ENCODE measurements around the gene PHF20.

Gene PHF20

GRCh38 chr20:35830264-35830663, 58.4 kb downstream of the PHF20 start:
- Histone ChIP-seq H3K27me3 (ENCODE audit: insufficient read depth, low read depth, severe bottlenecking) (no peaks in the 10 kb centered on the region), H3K36me3 (peaks cover 23% of the 10 kb centered on the region), H3K27ac (no peak overlapping the region), H3K9me3 (ENCODE audit: severe bottlenecking) (peaks cover 7% of the 10 kb centered on the region), H3K4me3 (ENCODE audit: low read depth, low read length) (no peak overlapping the region)
- DNase-seq, result no peak
- TF ChIP-seq, protein P1, sequence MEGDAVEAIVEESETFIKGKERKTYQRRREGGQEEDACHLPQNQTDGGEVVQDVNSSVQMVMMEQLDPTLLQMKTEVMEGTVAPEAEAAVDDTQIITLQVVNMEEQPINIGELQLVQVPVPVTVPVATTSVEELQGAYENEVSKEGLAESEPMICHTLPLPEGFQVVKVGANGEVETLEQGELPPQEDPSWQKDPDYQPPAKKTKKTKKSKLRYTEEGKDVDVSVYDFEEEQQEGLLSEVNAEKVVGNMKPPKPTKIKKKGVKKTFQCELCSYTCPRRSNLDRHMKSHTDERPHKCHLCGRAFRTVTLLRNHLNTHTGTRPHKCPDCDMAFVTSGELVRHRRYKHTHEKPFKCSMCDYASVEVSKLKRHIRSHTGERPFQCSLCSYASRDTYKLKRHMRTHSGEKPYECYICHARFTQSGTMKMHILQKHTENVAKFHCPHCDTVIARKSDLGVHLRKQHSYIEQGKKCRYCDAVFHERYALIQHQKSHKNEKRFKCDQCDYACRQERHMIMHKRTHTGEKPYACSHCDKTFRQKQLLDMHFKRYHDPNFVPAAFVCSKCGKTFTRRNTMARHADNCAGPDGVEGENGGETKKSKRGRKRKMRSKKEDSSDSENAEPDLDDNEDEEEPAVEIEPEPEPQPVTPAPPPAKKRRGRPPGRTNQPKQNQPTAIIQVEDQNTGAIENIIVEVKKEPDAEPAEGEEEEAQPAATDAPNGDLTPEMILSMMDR (IDR thresholded peaks at IDR 0.05; ENCODE audit: low read depth, low read length), result no peak

DNA sequence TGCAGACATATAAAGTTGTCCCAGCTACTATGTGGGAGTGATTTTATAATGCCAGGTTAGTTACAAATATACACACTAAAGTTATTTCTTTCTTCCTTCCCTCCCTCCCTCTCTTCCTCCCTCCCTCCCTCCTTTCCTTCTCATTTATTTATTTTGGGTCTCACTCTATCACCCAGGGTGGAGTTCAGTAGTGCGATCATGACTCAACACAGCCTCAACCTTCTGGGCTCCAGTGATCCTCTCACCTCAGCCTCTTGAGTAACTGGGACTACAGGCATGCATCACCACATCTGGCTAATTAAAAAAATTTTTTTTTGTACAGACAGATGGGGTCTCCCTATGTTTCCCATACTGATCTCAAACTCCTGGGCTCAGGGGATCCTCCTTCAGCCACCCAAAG, 59.2 kb downstream of the PHF20 start:
- Histone ChIP-seq H3K27ac (no peak overlapping the region), H3K27me3 (ENCODE audit: insufficient read depth, low read depth, severe bottlenecking) (no peaks in the 10 kb centered on the region), H3K36me3 (peaks cover 23% of the 10 kb centered on the region), H3K9me3 (ENCODE audit: severe bottlenecking) (peaks cover 7% of the 10 kb centered on the region), H3K4me3 (ENCODE audit: low read depth, low read length) (no peak overlapping the region)
- DNase-seq, result no peak
- TF ChIP-seq, protein P1 (IDR thresholded peaks at IDR 0.05; ENCODE audit: low read depth, low read length), result no peak

- TF ChIP-seq, protein P1 (IDR thresholded peaks at IDR 0.05; ENCODE audit: low read depth, low read length), result no peak
- H3K27ac ChIP-seq, result no peak overlapping the region
- H3K9me3 ChIP-seq (ENCODE audit: severe bottlenecking), result peaks cover 7% of the 10 kb centered on the region
- H3K4me3 ChIP-seq (ENCODE audit: low read depth, low read length), result no peak overlapping the region
- no peak for DNase-seq
- peaks cover 23% of the 10 kb centered on the region for H3K36me3 ChIP-seq
- H3K27me3 ChIP-seq (ENCODE audit: insufficient read depth, low read depth, severe bottlenecking), result no peaks in the 10 kb centered on the region
Observed at GRCh38 chr20:35831971-35832370, 60.2 kb downstream of the PHF20 start.

DNA sequence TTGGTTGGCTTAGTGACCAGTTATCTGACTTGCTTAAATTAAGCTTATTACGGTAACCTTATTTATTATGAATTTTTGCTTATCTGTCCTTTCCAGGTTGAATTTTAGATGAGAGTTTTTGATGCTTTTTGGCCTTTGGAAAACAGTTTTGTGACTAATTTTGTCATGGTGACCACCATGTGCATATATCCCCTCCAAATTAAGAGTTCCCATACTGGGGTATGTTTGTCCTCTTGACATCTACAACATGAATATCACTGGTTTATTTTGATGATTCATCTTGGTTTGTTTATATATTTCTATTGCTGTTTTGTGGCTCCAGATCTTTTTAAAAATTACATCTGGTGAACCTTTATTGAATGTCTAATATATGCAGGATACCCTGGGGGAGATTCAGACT, 61.4 kb downstream of the PHF20 start:
- Histone ChIP-seq H3K9me3 (ENCODE audit: severe bottlenecking) (peaks cover 7% of the 10 kb centered on the region), H3K4me3 (ENCODE audit: low read depth, low read length) (no peak overlapping the region), H3K27me3 (ENCODE audit: insufficient read depth, low read depth, severe bottlenecking) (no peaks in the 10 kb centered on the region), H3K27ac (no peak overlapping the region), H3K36me3 (peaks cover 20% of the 10 kb centered on the region)
- TF ChIP-seq, protein P1 (IDR thresholded peaks at IDR 0.05; ENCODE audit: low read depth, low read length), result no peak
- no peak for DNase-seq

GRCh38 chr20:35837577-35838195, 65.9 kb downstream of the PHF20 start:
- Histone ChIP-seq H3K27ac (peak overlapping the region; percentile 76), H3K36me3 (peaks cover 14% of the 10 kb centered on the region), H3K27me3 (ENCODE audit: insufficient read depth, low read depth, severe bottlenecking) (no peaks in the 10 kb centered on the region), H3K4me3 (ENCODE audit: low read depth, low read length) (peak overlapping the region; percentile 33), H3K9me3 (ENCODE audit: severe bottlenecking) (peaks cover 6% of the 10 kb centered on the region)
- DNase-seq, result peak; percentile 77
- TF ChIP-seq, protein P1 (IDR thresholded peaks at IDR 0.05; ENCODE audit: low read depth, low read length), result no peak

DNA sequence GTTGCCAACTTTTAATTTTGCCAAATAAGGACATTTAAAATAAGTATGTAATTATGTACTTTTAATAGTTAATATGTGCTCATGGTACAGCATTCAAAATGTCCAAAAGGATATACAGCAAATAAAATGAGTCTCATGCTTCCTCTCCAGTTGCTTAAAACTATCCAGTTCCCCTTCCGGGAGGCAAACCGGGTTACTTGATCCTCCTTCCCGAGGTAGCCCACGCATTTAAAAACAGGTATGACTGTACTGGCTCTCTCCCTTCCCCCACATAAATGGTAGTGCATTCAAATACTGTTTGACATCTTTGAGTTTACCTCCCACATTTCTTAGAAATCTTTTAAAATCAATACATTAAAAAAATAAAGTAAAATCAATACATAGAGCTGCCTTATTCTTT, 66.4 kb downstream of the PHF20 start:
- peak overlapping the region; percentile 33 for H3K4me3 ChIP-seq (ENCODE audit: low read depth, low read length)
- no peak for DNase-seq
- H3K36me3 ChIP-seq, result peaks cover 20% of the 10 kb centered on the region
- peak overlapping the region; percentile 76 for H3K27ac ChIP-seq
- H3K9me3 ChIP-seq (ENCODE audit: severe bottlenecking), result peaks cover 9% of the 10 kb centered on the region
- TF ChIP-seq, protein P1 (IDR thresholded peaks at IDR 0.05; ENCODE audit: low read depth, low read length), result no peak
- H3K27me3 ChIP-seq (ENCODE audit: insufficient read depth, low read depth, severe bottlenecking), result no peaks in the 10 kb centered on the region
